ENCODE results near the gene ST3GAL3. TPM values are rescaled to one million over a fixed set of nuclear protein-coding genes. Genes with fewer than 3 reads are reported as not detected.
A peak's percentile ranks its signal among the peaks of the same experiment; 100 is the strongest.

ST3GAL3 gene
- total and polyA plus RNA-seq, 2 experiments from 2014 or later, result 6.2 to 6.3 TPM

DNA sequence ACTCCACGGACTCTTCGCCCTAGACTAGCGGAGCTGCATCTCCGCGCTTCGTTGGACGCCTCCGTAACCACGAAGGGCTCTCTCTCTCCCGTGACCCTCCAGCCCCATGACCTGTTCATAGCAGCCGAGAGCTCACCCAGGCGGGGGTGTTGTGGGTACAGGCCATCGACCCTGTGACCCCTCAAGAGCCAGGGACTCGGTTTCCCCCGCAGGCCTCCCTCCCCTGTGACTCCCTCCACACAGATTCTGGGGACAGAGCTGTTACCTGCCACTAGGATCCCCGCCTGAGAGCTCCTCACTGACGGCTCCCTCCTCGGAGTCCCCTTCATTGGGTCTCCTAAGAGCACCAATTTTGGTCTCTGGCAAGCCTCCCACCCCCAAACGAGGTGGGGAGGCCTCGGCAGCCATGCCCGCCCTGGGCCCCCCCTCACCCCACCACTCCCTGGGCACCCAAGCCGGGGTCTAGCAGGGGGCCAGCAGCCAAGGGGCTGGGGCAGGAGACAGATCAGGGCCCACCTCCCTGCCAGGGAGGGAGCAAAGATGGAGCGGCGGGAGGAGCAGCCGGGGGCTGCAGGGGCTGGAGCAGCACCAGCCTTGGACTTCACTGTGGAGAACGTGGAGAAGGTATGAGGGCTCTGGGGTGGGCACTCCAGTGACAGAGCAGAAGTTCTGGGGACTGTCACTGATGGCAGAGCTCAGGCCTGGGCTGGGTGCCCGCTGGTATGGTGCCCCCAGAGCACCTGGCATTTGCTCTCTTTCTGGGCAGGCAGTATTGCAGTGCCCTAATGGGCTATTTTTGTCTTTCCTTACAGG, 239.9 kb downstream of the ST3GAL3 start:
- Histone ChIP-seq H3K27ac (peak overlapping the region; percentile 97), H3K4me3 (peak overlapping the region; percentile 53), H4K20me1 (ENCODE audit: insufficient read depth, poor library complexity, severe bottlenecking) (no peaks in the 10 kb centered on the region), H3K9me2 (replicated peaks; ENCODE audit: insufficient read depth) (no peaks in the 10 kb centered on the region), H3K9me3 (ENCODE audit: low read depth) (no peaks in the 10 kb centered on the region), H3K4me1 (ENCODE audit: insufficient read depth) (peaks cover 11% of the 10 kb centered on the region), H3K79me2 (peaks cover 41% of the 10 kb centered on the region), H3K36me3 (replicated peaks; ENCODE audit: insufficient read depth, low read depth) (no peaks in the 10 kb centered on the region), H3K4me2 (peak overlapping the region; percentile 100), H3K27me3 (no peaks in the 10 kb centered on the region), H2AFZ (peak overlapping the region; percentile 46)
- 12% methylated on average over 26 of the region's 27 CpGs for WGBS (ENCODE audit: low lambda C conversion rate, missing lambda C conversion rate)
- no peak for DNase-seq (ENCODE audit: low spot score)
- TF ChIP-seq, protein P1, sequence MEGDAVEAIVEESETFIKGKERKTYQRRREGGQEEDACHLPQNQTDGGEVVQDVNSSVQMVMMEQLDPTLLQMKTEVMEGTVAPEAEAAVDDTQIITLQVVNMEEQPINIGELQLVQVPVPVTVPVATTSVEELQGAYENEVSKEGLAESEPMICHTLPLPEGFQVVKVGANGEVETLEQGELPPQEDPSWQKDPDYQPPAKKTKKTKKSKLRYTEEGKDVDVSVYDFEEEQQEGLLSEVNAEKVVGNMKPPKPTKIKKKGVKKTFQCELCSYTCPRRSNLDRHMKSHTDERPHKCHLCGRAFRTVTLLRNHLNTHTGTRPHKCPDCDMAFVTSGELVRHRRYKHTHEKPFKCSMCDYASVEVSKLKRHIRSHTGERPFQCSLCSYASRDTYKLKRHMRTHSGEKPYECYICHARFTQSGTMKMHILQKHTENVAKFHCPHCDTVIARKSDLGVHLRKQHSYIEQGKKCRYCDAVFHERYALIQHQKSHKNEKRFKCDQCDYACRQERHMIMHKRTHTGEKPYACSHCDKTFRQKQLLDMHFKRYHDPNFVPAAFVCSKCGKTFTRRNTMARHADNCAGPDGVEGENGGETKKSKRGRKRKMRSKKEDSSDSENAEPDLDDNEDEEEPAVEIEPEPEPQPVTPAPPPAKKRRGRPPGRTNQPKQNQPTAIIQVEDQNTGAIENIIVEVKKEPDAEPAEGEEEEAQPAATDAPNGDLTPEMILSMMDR (IDR thresholded peaks at IDR 0.05; ENCODE audit: poor library complexity), result no peak
- TF ChIP-seq EZH2 (IDR thresholded peaks at IDR 0.05; ENCODE audit: borderline replicate concordance) (no peak), EZH2phosphoT487 (IDR thresholded peaks at IDR 0.05; ENCODE audit: low read depth, severe bottlenecking, unreplicated experiment) (no peak)

DNA sequence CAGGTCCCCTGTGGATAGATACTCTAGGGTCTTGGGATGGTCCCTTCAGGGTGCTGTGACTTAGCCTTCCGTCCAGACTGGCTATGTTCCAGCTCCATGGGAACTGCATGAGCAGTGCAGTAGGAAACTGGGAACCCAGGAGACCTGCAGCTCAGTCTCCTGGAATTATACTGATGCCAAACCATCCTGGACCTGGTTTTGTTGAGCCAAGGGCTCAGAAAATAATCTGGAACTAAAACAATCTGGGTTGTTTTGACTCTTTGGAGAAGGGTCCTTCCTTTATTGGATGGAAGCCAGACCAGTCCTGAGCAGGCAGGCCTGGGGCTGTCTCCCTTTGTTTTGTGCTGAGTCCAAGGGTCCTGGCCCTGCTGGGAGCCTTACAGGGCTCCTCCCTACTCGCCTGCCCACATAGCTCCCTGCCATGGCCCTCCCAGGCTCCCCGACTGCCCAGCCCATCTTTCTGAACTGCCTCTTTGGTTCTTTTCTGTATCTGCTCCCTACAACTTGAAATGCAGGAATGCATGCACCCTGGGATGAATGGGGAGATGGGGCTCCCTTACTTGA, 240.6 kb downstream of the ST3GAL3 start:
- Histone ChIP-seq H3K27ac (no peak overlapping the region), H3K27me3 (no peaks in the 10 kb centered on the region), H3K4me3 (peak overlapping the region; percentile 53), H3K9me3 (ENCODE audit: low read depth) (no peaks in the 10 kb centered on the region), H3K4me2 (peak overlapping the region; percentile 100), H3K36me3 (replicated peaks; ENCODE audit: insufficient read depth, low read depth) (no peaks in the 10 kb centered on the region), H4K20me1 (ENCODE audit: insufficient read depth, poor library complexity, severe bottlenecking) (no peaks in the 10 kb centered on the region), H3K9me2 (replicated peaks; ENCODE audit: insufficient read depth) (no peaks in the 10 kb centered on the region), H3K4me1 (ENCODE audit: insufficient read depth) (peaks cover 11% of the 10 kb centered on the region), H2AFZ (no peak overlapping the region), H3K79me2 (peaks cover 42% of the 10 kb centered on the region)
- no peak for DNase-seq (ENCODE audit: low spot score)
- no peak for TF ChIP-seq EZH2phosphoT487 (IDR thresholded peaks at IDR 0.05; ENCODE audit: low read depth, severe bottlenecking, unreplicated experiment)
- no peak for TF ChIP-seq EZH2 (IDR thresholded peaks at IDR 0.05; ENCODE audit: borderline replicate concordance)
- TF ChIP-seq, protein P1 (IDR thresholded peaks at IDR 0.05; ENCODE audit: poor library complexity), result no peak
- WGBS (ENCODE audit: low lambda C conversion rate, missing lambda C conversion rate), result 46% methylated on average over 3 of the region's 3 CpGs

DNA sequence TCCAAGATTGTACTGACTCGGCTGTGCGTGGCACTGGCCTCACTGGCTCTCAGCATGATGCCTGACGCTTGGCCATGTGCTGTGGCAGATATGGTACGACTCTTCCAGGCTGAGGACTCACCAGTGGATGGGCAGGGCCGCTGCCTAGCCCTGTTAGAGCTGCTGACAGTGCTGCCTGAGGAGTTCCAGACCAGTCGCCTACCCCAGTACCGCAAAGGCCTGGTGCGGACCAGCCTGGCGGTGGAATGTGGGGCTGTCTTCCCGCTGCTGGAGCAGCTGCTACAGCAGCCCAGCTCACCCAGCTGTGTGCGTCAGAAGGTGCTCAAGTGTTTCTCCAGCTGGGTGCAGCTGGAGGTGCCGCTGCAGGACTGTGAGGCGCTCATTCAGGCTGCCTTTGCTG, 242.3 kb downstream of the ST3GAL3 start:
- Histone ChIP-seq H3K27ac (no peak overlapping the region), H3K4me2 (no peak overlapping the region), H3K9me2 (replicated peaks; ENCODE audit: insufficient read depth) (no peaks in the 10 kb centered on the region), H4K20me1 (ENCODE audit: insufficient read depth, poor library complexity, severe bottlenecking) (no peaks in the 10 kb centered on the region), H3K79me2 (peaks cover 45% of the 10 kb centered on the region), H3K4me1 (ENCODE audit: insufficient read depth) (peaks cover 11% of the 10 kb centered on the region), H3K36me3 (replicated peaks; ENCODE audit: insufficient read depth, low read depth) (no peaks in the 10 kb centered on the region), H2AFZ (no peak overlapping the region), H3K9me3 (ENCODE audit: low read depth) (no peaks in the 10 kb centered on the region), H3K4me3 (no peak overlapping the region), H3K27me3 (no peaks in the 10 kb centered on the region)
- TF ChIP-seq, protein P1 (IDR thresholded peaks at IDR 0.05; ENCODE audit: poor library complexity), result no peak
- TF ChIP-seq EZH2phosphoT487 (IDR thresholded peaks at IDR 0.05; ENCODE audit: low read depth, severe bottlenecking, unreplicated experiment) (no peak), EZH2 (IDR thresholded peaks at IDR 0.05; ENCODE audit: borderline replicate concordance) (no peak)
- 73% methylated on average over 13 of the region's 13 CpGs for WGBS (ENCODE audit: low lambda C conversion rate, missing lambda C conversion rate)
- no peak for DNase-seq (ENCODE audit: low spot score)

All from hepatocyte (in vitro differentiated cells).